ENCODE results near the gene SLC39A5. TPM values are rescaled to one million over a fixed set of nuclear protein-coding genes. Genes with fewer than 3 reads are reported as not detected.

The SLC39A5 gene
- total RNA-seq, 1 experiment from 2014 or later = not detected

- Histone ChIP-seq H2AFZ (ENCODE audit: low read length) (no peak overlapping the region), H3K56ac (ENCODE audit: insufficient read length, low read depth, low read length) (no peak overlapping the region), H3T11ph (ENCODE audit: low read length) (no peak overlapping the region), H4K91ac (ENCODE audit: insufficient read length, low read depth, low read length) (no peak overlapping the region), H3K79me1 (ENCODE audit: insufficient read depth, low read depth, low read length, poor library complexity, severe bottlenecking) (peaks cover 4% of the 10 kb centered on the region), H3K23me2 (ENCODE audit: insufficient read length, low read depth, low read length, poor library complexity, severe bottlenecking) (peaks cover 12% of the 10 kb centered on the region), H3K4me2 (ENCODE audit: insufficient read depth, insufficient read length, low read length) (no peak overlapping the region), H2BK5ac (ENCODE audit: insufficient read length, low read length) (no peak overlapping the region), H2BK12ac (ENCODE audit: insufficient read length, low read depth, low read length) (no peak overlapping the region), H2AK5ac (ENCODE audit: insufficient read length, low read length) (no peak overlapping the region), H3K4ac (ENCODE audit: low read depth, low read length) (no peak overlapping the region), H3K4me1 (ENCODE audit: insufficient read depth, low read length) (peaks cover 8% of the 10 kb centered on the region), H2BK20ac (ENCODE audit: low read depth, low read length, poor library complexity, severe bottlenecking) (no peak overlapping the region), H3K18ac (ENCODE audit: insufficient read length, low read depth, low read length) (no peak overlapping the region), H2BK15ac (ENCODE audit: low read depth, low read length) (no peak overlapping the region), H3K79me2 (ENCODE audit: insufficient read depth, low read length) (peaks cover 8% of the 10 kb centered on the region; the same call in 1 of the 2 replicates), H4K5ac (ENCODE audit: insufficient read length, low read depth, low read length) (no peak overlapping the region), H3K27ac (ENCODE audit: insufficient read length, low read depth, low read length) (no peak overlapping the region), H4K20me1 (ENCODE audit: control insufficient read depth, insufficient read depth, insufficient read length) (no peaks in the 10 kb centered on the region), H3K14ac (ENCODE audit: insufficient read depth, low read length) (no peak overlapping the region), H3K9ac (ENCODE audit: extremely low read depth, insufficient read length, low read length) (no peak overlapping the region), H3K23ac (ENCODE audit: insufficient read length, low read depth, low read length) (no peak overlapping the region), H2BK120ac (ENCODE audit: low read depth, low read length, poor library complexity, severe bottlenecking) (no peak overlapping the region), H4K8ac (replicated peaks; ENCODE audit: insufficient read length, low read depth, low read length) (no peak overlapping the region), H3K27me3 (ENCODE audit: insufficient read depth, low read length) (no peaks in the 10 kb centered on the region), H3K9me3 (ENCODE audit: control insufficient read depth, low read depth, low read length) (no peaks in the 10 kb centered on the region)
- TF ChIP-seq CTCF (conservative IDR thresholded peaks at IDR 0.05) = no peak
- Mint-ChIP-seq H3K27me3 (ENCODE audit: low read depth) (peaks cover 3% of the 10 kb centered on the region; the same call in 1 of the 2 replicates), H3K9me3 (0 out of 5 replicates have a peak, but pooled peaks cover 0 to 3% of the 10 kb centered on the region in 2 experiments), H3K36me3 (ENCODE audit: insufficient read depth in 1 of 3, low read depth in 3 of 3) (peaks cover 13 to 20% (median 16%) of the 10 kb centered on the region in 3 experiments; a peak in 6 of 7 replicates), H3K27ac (no peak overlapping the region), H3K4me1 (peaks cover 22 to 25% of the 10 kb centered on the region in 2 experiments), H3K4me3 (no peak overlapping the region; a peak in 1 of 5 replicates)
- no peak for DNase-seq
Measured at GRCh38 chr12:56192582-56192981, 37.3 kb upstream of the SLC39A5 start.

Data from H9 (cell line).